AG09319 (cell line): ENCODE results near the gene MAD1L1.
A peak's percentile ranks its signal among the peaks of the same experiment; 100 is the strongest.

Experiments used
- DNase-seq: peaks from one replicate; pipeline ENCODE4 v3.0.0-alpha.2; 2010; ENCODE audit warnings: low read depth; ENCODE audit errors: extremely low read depth
- CTCF ChIP-seq: IDR thresholded peaks from 2 replicates; pipeline ENCODE4 v1.5.1; 2011; ENCODE audit warnings: low read depth, mild to moderate bottlenecking, inconsistent platforms, low read length, moderate library complexity

The MAD1L1 gene

GRCh38 chr7:2266911-2267310 lies 34.2 kb upstream of the MAD1L1 start:
- DNase-seq = peak; percentile 56
- no peak for TF ChIP-seq CTCF

GRCh38 chr7:2264158-2264557 lies 31.4 kb upstream of the MAD1L1 start:
- DNase-seq = no peak
- TF ChIP-seq CTCF = no peak

- no peak for TF ChIP-seq CTCF
- DNase-seq = no peak
These were observed 30.4 kb upstream of the MAD1L1 start for GRCh38 chr7:2263176-2263575.

DNA sequence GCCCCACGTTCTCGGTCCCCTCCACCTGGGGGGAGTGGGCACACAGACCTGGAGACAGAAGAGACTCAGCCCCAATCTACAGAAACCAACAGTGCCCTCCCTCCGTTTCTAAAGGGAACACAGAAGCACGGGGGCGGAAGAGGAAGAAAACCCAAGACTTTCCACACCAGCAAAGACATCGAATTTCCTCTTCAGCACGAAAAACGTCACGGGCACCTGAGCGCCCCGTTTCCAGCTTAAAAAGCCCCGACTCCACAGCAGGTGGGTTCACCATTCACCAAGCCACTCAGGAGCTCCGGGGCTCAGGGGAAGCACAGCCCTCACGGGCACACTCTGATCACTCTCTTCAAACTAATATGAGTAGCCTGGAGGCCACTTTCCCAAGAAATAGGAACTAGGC lies 28.9 kb upstream of the MAD1L1 start:
- no peak for DNase-seq
- no peak for TF ChIP-seq CTCF

GRCh38 chr7:2260820-2261219 lies 28.1 kb upstream of the MAD1L1 start:
- DNase-seq = no peak
- TF ChIP-seq CTCF = no peak

DNA sequence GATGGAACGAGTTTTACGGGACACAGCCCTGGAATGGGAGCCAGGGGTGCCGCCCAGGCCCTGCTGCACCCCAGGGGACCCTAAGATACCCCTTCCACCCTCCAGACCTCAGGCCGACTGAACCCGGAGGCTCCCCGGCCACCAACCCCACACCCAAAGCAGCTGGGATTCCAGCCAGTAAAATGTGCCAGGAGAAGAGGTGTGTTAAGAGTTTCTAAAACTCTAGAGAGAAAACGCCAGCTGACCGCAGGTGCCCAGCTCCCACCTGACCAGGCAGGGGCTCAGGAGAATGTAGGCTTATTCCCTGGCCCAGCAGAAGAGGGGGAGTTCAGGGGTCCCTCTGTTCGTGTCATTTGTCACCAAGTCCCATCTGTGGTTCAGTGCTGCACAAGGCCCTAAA lies 26.7 kb upstream of the MAD1L1 start:
- no peak for DNase-seq
- TF ChIP-seq CTCF = no peak

GRCh38 chr7:2258661-2259365 lies 26.1 kb upstream of the MAD1L1 start:
- DNase-seq = no peak
- no peak for TF ChIP-seq CTCF
